Measurements from ENCODE around the gene FHL2. TPM values are rescaled to one million over a fixed set of nuclear protein-coding genes. Genes with fewer than 3 reads are reported as not detected.

FHL2 gene
- total RNA-seq, 1 donor, result 267 TPM

DNA sequence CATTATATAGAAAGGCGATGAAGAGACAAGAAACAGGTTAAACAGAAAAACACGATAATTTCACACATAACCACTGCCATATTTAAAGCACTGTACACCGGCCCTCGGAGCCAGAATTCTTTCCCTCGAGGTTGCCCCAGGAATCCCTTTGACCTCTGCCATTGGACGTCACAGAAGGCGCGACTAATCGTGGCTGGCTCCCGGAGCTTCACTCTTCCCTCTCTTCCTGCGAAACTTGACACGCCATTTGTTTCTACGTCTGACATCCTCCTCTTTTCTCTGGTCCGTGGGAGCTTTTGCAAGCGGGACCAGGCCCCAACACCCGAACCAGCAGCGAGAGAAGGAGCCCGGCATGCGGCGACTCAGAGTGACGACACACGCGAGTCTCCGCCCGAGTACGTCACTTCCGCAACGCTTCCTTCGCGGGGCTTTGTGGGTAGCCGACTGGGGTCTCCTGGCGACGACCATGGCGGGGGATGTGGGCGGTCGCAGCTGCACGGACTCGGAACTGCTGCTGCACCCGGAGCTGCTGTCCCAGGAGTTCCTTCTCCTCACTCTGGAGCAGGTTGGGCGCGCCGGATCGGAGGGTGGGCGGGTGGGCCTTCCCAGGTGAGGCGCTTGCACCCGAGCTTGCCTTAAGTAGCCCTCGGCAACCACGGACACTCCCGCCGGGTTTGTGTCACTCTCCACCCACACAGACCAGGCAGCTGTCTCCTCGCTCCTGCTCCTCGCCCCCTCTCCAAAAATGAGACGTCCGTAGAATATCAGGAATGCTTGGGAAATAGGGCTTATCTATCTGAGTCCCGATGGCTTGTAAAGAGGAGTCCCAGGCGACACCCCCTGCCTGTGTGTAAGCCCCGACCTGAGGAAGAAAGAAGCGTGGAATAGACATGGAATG is 61.5 kb downstream of the FHL2 start, which contains the start of gene C2orf49:
TSS of gene C2orf49 (plus strand) at position 419 of the 898 bp plus-strand sequence. CDS start at position 467, 48 bp downstream.
- TF ChIP-seq, protein P1, sequence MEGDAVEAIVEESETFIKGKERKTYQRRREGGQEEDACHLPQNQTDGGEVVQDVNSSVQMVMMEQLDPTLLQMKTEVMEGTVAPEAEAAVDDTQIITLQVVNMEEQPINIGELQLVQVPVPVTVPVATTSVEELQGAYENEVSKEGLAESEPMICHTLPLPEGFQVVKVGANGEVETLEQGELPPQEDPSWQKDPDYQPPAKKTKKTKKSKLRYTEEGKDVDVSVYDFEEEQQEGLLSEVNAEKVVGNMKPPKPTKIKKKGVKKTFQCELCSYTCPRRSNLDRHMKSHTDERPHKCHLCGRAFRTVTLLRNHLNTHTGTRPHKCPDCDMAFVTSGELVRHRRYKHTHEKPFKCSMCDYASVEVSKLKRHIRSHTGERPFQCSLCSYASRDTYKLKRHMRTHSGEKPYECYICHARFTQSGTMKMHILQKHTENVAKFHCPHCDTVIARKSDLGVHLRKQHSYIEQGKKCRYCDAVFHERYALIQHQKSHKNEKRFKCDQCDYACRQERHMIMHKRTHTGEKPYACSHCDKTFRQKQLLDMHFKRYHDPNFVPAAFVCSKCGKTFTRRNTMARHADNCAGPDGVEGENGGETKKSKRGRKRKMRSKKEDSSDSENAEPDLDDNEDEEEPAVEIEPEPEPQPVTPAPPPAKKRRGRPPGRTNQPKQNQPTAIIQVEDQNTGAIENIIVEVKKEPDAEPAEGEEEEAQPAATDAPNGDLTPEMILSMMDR (IDR thresholded peaks at IDR 0.05; ENCODE audit: insufficient read depth, low read length), result no peak
- peak; percentile 82 for DNase-seq (ENCODE audit: low read depth)

DNA sequence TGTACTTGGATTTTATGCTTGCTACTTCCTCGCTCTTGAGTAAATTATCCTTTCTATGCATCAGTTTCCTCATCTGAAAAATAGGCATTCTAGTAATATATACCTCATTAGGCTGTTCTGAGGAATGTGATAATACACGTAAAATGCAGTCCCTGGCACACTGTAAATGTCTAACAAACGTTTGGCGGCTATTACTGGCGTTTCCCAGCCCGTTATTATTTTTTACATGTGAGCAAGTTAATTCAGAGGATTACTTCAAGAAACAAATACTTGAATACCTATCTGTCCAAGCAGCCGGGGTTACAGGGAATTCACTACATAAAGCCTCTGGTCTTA is 62.1 kb downstream of the FHL2 start:
- TF ChIP-seq, protein P1 (IDR thresholded peaks at IDR 0.05; ENCODE audit: insufficient read depth, low read length), result no peak
- peak overlapping the region; percentile 96 for H3K4me3 ChIP-seq (ENCODE audit: low read depth, low read length)
- DNase-seq (ENCODE audit: low read depth), result no peak

More for the DNA sequence above, 61.5 kb downstream of the FHL2 start, which contains the start of gene C2orf49:
- H3K4me3 ChIP-seq (ENCODE audit: low read depth, low read length), result peak within 1 kb of the TSS; percentile 96

DNA sequence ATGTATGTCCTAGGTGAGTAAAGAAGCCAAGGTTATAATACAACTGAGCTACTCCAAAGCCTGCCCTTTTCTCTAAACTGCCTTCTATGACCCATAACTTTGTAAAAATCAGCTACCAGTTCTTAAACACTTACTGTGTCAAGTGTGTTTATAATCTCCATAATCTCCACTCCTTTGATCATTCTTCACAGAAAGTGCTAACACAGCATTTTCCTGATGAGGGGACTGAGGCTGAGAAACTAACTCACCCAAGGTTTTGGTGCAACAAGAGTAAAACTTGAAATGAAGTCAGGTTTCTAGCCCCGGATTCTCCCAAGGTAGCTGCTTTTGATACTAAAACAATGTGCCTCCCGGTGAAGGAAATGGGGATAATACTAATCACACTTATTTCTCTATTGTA is 63.4 kb downstream of the FHL2 start:
- no peak overlapping the region for H3K4me3 ChIP-seq (ENCODE audit: low read depth, low read length)
- TF ChIP-seq, protein P1 (IDR thresholded peaks at IDR 0.05; ENCODE audit: insufficient read depth, low read length), result no peak
- DNase-seq (ENCODE audit: low read depth), result no peak

DNA sequence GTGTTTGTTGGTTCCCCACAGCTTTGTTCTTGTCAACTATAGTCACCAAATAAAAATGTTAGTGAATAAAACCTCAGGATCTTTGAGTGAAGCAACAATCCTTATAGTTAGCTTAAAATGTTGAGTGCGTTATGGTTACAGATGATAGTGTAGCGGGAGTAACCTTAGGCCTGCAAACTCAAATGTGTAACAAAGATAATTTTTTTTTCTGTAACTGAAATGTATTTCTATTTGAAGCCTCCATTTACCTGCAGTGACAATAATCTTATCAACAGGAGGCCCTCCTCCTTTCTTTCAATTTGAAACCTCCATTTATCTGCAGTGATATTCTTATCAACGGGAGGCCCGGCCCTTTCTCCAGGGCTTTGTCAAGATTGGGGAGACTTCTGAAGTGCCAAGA is 64.6 kb downstream of the FHL2 start:
- no peak overlapping the region for H3K4me3 ChIP-seq (ENCODE audit: low read depth, low read length)
- TF ChIP-seq, protein P1 (IDR thresholded peaks at IDR 0.05; ENCODE audit: insufficient read depth, low read length), result no peak
- no peak for DNase-seq (ENCODE audit: low read depth)

DNA sequence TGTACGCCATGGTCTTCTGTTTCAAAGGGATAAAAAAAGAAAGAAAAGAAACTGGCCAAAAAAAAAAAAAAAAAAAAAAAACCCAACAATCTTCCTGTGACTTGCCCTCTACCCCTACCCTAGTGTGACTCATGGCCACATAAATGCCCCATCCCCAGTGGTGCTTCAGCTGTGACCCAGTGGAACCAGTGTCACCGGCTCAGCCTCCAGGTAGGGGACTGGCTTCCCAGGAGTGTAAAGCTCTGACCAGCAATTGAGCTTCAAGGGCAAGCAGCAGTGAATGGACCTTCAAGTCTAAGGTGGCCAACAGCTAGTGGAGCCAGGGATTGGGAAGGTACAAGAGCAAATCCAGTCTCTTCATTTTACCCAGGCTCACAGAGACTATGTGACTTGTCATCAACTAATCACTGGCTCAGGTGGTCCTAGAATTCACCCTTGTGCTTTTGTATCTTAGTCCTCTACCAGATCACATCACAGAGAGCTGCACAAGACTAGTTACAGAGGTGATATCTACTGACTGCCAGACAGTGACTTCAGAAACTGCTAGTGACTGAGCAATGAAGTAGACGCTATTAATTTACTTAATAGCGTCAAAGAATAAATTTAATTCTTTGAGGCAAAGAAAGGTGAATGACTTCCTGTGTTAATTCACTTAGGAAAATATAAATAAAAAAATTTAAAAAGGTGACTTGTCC is 68.0 kb downstream of the FHL2 start:
- no peak overlapping the region for H3K4me3 ChIP-seq (ENCODE audit: low read depth, low read length)
- DNase-seq (ENCODE audit: low read depth), result no peak
- TF ChIP-seq, protein P1 (IDR thresholded peaks at IDR 0.05; ENCODE audit: insufficient read depth, low read length), result no peak

DNA sequence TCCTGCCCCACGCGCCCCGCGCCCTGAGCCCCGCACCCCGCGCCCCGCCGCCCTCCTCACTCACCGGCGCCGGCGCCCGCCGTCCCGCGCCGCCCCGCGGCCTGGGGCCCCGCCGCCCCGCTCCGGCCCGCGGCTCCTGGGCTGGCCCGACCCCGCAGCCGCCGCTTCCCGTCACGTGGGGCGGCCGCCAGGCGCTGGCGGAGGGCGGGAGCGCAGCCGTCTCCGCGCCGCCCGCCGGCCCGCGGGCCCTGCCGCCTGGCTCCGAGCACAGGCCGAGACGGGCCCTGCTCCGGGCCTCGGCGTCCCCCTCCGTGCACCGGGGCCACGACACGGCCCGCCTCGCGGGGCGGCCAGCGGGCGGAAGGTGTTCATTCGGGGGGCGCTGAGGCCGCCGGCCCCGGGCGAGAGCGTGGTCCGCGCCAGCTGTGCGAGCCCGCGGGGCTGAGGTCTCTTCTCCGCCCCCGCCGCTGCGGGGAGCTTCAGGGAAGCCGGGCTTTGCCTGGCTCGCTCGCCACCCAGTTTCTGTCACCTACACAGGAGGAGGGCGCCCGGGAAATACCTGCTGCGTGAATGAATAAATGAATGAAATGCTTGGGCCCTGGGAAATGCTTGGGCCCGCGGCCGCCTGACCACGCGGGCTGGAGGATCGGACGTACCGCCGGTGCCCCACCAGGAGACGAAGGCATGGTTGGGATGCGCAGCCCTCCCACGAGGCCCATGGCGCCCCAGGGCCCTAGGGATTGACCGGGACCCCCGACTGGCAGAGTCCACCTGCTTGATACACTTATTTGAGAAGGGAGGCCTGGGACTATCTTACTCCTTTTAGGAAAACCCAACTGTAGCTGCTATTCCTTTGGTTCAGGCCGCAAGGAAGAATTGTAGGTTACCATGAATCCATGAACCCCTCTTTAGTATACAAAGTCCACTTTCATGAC is 69.0 kb downstream of the FHL2 start, which contains the start of gene TGFBRAP1:
TSS of gene TGFBRAP1 (minus strand) at position 175 of the 935 bp plus-strand sequence. CDS start 21,434 bp downstream, outside the sequence.
- TF ChIP-seq, protein P1 (IDR thresholded peaks at IDR 0.05; ENCODE audit: insufficient read depth, low read length), result no peak
- peak within 1 kb of the TSS; percentile 82 for H3K4me3 ChIP-seq (ENCODE audit: low read depth, low read length)
- no peak for DNase-seq (ENCODE audit: low read depth)

All from fibroblast of the aortic adventitia (primary cell).